ENCODE results near the gene LAIR2.
"Not testable (repeated sequence)": the region's sequence is repeated elsewhere in the genome, so short reads cannot be mapped to it uniquely, and the experiment has no call there.

The LAIR2 gene

DNA sequence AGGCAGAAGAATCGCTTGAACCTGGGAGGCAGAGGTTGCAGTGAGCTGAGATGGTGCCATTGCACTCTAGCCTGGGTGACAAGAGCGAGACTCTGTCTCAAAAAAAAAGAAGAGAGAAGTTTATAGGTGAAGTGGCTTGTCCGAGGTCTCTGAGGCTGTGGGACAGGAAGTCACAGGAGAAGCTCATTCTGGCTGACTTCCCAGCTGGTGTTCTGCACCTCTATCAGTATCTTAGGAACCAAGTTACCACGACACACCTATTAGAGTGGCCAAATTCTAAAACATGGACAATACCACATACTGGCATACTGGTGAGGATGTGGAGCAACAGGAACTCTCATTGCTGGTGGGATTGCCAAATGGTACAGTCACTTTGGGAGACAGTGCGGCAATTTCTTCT, 7.3 kb upstream of the LAIR2 start:
- DNase-seq, result not testable (repeated sequence)

DNA sequence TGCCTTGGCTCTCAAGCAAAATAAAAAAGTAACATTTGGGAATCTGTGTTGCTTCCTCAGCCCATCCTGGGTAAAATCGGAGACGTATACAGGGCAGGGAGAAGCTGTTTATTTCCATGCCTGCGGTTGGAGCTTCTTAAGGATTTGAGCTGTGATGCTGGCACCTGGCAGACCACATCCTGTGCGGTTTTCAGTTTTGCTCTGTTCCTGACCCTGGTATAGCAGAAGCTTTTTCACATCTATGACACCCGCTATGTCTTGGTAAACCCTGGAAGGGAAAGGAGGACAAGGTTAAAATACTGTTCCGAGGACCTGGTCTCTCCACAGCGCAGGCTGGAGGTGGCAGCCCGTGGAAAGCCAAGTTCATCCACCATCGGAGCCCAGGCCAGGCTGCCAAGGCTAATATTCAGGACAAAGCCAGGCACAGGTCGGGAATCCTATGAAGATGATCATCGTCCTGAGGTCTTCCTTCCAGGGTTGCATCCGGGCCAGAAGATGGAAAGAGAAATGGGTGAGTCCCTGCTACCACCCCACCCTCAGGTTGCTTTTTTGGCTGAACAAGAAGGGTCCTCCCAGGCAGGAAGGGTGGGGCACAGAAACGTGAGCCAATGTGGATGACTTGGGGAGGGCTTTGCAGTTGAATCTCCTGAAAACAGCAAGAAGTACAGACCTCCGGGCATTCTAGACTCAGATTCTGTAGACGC, 4.7 kb upstream of the LAIR2 start:
- DNase-seq, result not testable (repeated sequence)

DNA sequence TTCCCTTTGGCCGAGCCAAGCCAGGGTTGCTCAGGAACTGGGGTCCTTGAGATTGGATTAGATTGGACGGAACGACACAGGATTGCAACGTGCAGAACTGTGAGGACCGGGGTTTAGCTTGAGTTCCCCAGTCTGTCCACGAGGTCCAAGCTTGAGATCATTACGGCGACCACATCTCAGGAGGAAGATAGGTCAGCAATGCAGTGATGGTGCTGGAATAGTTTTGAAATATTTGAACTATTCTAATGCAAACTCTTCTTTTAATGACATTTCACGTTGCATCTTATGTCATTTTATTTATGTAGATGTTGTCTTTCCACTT, 4.2 kb upstream of the LAIR2 start:
- DNase-seq, result not testable (repeated sequence)

DNA sequence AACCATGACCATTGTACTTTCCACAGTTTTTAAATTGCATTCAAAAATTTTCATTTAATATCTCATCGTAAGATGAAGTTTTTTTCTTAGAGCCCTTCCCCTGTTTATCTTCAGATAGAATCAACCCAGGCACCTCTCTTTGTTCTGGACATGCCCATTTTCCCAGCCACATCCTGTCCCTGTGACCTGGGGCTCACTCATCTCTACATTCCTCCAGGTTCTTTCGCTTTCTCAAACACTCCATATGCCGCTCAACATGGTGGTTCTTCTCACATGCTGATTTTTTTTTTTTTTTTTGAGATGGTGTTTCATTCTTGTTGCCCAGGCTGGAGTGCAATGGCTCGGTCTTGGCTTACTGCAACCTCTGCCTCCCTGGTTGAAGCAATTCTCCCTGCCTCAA, 2.9 kb downstream of the LAIR2 start:
- DNase-seq, result not testable (repeated sequence)

DNA sequence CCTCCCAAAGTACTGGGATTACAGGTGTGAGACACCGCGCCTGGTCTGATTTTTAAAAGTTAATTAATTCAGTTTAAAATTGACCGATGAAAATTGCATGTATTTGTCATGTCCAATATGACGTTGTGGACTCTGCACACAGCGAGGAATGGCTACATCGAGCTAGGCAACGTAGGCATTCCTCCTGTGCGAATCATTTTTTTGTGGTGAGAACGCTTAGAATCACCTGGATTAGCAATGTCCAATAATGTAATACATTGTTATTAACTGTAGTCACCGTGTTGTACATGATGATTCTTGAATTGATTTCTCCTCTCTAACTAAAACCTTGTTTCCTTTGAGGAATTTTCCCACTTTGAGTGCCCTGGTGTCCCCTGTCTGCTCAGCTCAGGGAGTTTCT, 3.4 kb downstream of the LAIR2 start:
- DNase-seq, result no peak

DNA sequence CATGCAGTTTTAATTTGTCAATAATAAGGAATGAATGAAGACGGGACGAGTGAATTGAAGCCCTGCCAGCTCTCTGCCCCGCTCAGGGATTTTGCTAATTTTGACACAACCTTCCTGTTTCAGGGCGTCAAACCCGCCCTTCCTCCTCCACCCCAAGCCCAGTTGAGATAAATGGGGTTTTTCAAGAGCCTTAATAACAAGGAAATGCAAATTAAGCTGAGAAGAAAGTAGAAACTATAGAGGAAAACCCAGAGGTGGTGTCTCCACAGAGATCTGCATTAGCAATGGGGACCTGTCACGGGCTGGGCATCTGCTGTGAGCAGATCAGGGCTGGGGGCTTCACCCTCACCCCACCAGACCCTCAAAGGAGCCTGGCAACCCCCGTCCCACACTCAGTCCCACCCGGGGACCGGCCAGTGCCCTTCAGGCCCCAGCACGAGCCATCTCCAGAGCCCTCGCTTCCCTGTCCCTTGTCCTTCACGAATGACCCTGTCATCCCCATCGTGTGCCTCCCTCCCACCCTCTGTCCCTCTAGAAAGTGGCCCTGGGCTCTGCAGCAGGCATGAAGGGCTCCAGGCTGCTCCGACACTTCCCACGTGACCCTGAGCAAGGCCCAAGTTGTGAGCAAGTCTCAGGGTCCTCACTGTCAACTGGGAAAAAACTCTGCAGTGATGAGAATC, 4.5 kb downstream of the LAIR2 start:
- DNase-seq, result not testable (repeated sequence)

DNA sequence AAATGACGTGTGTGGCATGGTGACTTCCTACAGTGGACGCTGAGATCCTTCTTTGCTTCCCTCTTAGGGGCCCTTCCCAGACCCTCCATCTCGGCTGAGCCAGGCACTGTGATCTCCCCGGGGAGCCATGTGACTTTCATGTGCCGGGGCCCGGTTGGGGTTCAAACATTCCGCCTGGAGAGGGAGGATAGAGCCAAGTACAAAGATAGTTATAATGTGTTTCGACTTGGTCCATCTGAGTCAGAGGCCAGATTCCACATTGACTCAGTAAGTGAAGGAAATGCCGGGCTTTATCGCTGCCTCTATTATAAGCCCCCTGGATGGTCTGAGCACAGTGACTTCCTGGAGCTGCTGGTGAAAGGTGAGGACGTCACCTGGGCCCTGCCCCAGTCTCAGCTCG, 5.2 kb downstream of the LAIR2 start:
- no peak for DNase-seq

DNA sequence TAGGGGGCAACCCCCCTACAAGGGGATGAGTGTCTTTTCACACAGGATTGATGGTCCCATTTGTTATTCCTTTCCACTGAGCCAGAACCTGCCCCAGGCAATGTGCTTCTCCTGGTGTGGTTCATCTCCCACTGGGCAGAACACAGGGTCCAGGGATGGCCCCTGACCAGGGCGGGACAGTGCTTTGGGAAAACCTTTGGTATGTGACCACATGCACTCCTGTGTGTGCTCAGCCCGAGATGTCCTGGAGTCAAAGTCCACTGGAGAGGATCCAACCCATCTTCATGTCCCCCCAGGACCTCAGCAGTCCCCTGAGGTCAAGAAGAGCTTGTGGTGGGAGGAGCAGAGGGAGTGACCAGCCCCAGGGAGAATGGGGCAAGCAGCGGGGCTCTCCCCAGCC, 5.9 kb downstream of the LAIR2 start:
- DNase-seq, result not testable (repeated sequence)

DNA sequence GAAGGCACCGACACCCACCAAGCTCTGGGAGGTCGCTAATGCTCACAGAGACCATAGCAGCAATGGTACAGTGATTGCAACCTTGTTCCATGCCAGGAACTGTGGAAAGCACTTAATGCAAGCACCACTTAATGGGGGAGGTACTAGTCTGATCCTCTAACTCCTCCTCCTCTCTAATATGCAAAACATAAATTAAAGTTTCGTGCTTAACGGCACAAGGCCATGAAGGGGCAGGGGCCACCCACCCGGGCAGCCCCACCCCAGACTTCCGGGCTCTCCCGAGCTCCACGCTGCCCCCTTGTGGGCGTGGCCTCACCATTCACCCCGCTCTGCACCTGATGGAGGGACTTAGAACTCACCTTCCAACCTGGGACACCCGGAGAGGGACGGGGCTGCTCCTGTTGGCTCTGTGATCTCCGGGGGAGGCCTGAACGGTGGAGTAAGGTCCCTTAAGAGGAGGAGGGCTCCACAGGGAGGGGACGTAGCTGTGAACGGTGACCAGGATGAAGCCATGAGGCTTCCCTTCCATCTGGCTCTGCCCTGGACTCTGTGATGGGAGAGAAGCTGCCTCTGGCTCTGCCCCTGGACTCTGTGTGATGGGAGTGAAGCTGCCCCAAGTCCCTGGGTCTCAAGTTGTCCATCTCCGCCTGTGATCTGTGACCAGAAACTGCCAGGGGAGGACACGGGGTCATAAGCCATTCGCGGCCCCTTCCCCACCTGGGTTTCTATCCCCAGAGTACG, 6.7 kb downstream of the LAIR2 start:
- not testable (repeated sequence) for DNase-seq

DNA sequence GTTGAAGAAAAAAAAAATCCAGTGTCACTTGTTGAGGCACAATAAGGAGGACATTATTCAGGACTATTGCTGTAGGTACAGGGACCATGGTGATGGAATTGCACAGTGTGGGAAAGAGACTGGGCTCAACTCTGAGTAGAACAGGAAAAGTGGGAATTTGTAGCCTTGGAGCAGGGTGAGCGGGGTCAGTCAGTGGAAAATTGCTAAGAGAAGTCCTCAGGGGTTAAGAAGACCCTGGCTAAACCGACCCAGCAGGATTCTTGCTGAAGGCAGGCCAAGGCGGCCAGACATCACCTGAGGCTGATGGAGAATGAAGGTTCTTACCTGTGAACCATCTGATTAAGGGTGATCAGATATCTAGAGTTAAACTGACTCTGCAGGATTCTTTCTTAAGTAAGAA, 12.5 kb downstream of the LAIR2 start:
- DNase-seq, result no peak

DNA sequence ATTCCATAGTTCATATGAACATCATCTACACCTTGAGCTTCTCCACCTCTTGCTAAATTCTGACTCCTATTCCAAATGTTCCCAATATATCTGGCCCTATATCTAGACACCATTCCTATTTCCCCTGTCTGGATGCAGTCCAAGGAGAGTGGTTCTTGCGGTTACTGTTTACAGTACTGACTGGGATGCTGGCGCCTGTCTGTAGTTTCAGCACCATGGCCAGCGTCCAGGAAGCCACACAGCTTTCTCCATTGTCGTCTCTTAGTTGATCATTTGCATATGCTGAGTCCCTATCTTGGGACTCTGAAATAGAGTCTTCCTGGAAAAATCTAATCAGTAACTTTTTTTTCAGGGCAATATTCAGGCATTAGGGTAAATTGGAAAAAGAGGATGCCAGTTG, 14.9 kb downstream of the LAIR2 start:
- DNase-seq, result no peak

DNA sequence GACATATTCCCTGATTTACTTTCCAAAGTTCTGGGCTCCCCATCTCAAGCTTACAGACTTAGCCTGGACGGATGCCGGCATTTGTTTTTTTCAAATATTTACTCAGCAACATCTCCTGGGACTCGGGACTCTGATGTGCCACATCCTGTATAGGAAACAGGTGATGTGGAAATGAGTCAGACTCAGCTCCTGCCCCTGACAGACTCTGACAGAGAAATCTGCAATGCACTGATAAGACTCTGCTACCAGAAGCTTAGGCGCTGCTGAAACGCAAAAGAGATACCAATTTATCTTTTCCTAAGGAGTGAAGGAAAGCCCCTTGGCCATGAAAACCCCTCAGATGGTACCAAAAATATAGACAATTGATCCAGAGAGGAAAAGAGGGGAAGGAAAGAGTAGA, 16.2 kb downstream of the LAIR2 start:
- peak; percentile 2 for DNase-seq

DNA sequence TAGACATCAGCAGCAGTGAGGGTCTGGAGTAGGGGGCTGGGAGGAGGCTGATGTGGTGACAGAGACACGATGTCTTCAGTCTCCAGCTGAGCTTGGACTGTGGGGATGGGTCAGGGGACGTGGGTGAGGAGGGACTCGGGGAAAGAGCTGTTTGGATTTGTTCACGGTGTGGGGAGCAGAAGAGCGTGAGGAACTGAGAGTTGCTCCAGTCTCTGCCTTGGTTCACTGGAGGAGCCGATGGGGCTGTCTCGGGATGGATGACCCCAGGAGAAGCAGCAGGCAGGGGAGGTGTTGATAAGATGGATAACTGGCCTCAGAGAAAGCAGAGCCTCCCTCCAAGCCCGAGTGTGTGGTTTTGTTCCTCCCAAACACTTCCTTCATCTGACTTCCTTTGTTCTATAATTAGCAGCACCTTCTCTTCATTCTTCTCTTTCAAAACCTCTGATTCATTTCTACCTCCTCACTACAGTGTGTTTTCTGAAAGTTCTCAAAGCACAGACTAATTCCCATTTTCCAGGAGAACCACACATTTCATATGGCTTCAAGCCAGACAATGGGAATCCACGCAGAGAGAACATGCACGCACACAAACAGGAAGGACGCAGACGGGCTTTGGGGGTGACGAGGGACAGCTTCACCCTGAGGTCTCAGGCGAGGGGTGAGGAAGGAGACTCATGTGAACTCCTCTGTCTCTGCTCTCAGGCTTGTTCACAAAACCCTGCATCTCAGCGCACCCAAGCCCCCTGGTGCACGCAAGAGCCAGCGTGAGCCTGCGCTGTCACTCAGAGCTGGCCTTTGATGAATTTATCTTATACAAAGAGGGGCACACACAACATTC, 18.6 kb downstream of the LAIR2 start:
- no peak for DNase-seq

DNA sequence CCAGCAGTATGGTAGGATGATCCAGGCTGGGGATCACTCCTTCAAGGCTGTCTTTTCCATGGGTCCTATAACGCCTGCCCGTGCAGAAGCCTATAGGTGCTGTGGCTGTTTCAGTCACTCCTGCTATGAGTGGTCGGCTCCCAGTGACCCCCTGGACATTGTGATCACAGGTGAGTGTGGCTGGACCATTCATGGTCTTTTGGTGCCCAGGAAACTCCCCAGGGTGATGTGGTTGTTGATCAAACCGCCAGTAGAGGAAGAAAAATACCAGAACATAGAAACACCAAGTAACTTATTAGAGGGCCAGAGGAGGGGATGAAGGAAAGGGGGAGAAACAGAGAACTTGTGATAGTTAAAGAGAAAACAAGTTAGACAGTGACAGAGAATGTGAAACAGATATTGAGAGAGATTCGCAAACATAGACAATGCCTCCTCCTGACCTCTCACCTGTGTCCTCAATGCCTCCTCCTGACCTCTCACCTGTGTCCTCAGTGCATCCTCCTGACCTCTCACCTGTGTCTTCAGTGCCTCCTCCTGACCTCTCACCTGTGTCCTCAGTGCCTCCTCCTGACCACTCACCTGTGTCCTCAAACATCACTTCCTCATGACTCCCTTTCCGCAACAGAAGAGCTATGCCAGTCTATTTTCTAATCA, 19.4 kb downstream of the LAIR2 start:
- no peak for DNase-seq

DNA sequence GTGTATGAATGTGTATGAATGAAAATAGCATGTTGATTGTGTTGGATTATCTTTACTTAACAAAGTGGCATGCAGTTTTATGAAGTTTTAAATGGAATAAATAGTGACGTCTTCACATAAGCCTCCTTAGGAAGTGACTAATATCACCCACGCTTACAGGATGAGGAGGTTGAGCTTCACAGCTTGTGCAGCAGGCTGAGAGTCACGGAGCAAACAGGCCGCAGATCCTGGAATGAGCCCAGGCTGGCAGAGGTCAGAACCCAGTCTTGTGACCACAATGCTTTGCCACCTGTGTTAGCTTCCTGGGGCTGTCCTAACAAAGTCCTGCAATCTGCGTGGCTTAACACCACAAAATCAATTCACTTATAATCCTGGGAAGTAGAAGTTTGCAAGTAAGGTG, 20.8 kb downstream of the LAIR2 start:
- no peak for DNase-seq

DNA sequence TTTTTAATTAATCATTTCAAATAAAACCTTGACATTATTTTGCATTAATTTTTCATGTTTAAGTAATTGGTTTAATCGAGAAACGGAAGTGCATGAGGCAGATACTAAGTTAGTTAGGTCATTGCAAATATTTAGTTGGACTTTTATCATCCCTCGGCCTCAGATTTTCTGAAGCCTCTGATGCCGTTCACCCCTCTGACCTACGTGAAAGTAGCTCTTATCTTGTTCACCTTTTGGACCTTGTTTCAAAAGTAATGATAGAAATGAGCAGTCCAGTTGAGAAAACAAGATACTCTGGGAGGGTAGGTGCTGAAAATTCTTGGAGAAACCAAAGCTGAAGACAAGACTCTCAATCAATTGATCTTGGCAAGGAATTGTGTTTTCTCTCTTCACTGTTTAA, 23.0 kb downstream of the LAIR2 start:
- no peak for DNase-seq

DNA sequence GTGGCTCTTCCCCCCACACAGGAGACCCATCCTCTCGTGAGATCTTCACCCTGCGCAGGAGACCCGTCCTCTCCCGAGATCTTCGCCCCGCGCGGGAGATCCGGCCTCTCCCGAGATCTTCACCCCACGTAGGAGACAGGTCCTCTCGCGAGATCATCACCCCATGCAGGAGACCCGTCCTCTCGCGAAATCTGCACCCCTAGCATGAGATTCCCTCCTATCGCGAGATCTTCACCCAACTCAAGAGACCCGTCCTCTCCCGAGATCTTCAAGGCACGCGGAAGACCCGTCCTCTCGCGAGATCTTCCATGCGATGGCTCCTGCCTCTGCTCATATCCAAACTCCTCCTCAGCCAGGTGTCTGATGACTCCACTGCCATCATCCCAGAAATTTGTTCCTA, 24.3 kb downstream of the LAIR2 start:
- no peak for DNase-seq

DNA sequence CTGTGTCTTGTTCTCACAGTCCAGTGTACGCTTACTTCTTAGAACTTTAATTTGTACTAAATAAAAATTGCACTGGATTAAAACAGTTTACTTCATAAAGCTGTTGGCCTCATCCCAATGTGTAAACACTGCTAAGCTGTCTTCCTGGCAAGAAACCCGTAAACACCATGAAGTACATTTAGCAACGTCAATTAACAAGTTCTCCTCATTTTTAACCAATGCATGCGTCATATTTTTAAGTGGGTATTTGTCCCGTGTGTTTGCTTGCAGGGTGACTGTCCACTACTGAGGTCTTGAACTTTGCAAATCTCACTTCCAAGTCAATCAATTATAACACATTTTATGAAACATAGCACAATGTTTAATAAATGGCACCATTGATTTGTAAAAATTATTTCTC, 28.2 kb downstream of the LAIR2 start:
- no peak for DNase-seq

DNA sequence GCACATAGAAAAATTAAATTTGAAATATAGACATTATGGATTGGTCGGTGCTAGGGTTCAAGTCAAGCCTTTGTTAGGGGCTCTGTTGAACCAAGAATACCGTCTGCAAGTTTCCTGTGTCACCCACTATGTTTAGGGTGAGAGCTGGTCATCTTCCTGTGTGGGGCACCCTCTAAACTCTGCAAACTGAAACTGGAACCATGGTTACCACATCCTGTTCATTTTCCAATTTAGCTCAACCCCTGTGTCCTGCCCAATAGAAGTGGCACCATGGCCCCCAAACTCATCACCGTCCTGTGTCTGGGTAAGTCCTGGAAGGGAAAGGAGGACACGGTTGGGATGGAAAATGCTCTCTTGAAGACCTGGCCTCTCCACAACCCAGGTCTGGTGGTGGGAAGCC, 29.9 kb downstream of the LAIR2 start:
- DNase-seq, result no peak

DNA sequence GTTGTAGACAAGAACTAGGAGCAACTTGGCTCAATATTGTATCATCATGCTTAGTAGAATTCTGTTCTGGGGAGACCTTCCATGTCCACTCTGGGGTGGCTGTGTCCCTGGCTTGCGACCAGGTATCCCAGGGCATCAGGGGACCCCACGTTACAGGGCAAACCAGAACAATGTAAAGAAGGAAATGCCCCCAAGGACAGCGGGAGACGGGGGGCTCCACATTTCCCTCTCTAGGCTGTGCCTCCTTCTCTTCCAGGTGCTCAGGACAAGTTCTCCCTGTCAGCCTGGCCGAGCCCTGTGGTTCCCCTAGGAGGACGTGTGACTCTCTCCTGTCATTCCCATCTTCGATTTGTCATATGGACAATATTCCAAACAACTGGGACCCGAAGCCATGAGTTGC, 30.8 kb downstream of the LAIR2 start:
- no peak for DNase-seq

DNA sequence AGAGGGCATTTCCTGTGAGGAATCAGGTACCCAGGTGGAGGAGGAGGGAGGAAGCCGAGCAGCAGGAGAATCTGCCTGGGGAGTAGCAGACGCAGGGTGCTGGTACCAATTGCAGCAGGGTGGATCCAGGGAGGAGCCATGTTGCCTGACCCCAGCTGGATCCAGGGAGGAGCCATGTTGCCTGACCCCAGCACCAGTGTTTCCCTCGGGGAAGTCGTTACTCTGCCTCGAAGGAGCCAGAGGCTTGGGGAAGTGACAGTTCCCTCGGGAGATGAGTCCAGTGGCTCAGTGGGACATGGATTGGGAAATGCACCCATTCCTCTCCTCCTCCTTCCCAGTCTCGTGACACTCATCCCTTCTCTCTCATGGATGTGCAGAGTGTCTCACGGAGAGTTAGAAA, 31.5 kb downstream of the LAIR2 start:
- DNase-seq, result no peak

DNA sequence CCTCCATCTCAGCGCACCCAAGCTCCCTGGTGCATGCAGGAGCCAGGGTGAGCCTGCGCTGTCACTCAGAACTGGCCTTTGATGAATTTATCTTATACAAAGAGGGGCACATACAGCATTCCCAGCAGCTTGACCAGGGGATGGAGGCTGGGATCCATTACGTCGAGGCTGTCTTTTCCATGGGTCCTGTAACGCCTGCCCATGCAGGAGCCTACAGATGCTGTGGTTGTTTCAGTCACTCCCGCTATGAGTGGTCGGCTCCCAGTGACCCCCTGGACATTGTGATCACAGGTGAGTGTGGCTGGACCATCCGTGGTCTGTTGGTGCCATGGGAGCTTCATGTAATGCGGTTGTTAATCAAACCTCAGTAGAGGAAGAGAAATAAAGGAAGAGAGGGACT, 33.0 kb downstream of the LAIR2 start:
- DNase-seq, result no peak

DNA sequence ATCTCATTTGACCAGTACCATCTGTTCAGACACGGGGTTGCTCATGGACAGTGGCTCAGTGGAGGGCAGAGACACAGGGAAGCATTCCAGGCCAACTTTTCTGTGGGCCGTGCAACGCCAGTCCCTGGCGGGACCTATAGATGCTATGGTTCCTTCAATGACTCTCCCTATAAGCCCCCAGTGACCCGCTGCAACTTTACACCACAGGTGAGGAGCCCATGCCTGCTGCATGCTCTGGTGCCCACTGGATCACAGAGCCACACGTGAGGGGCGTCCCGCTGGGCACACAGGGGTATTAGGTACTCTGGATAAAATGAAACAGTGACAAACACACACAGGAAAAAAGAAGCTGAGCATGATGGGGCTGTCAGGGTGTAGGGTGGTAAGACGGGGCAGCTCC, 34.3 kb downstream of the LAIR2 start:
- DNase-seq, result no peak

Data from NCI-H2171 treated with DMSO at 0.1 percent for 48 hours (cell line).